ENCODE measurements around the gene IRX2. TPM values are rescaled to one million over a fixed set of nuclear protein-coding genes. Genes with fewer than 3 reads are reported as not detected.

Gene IRX2
- total and polyA plus RNA-seq, 2 donors (not counting 3 experiments of a cell fraction or from before 2014, with no cell fraction given), result not detected

- Histone ChIP-seq H3K4me3 (replicated peaks in 1 of 3; ENCODE audit: insufficient read depth in 1 of 3, low read depth in 1 of 3, low read length in 3 of 3) (no peak overlapping the region), H2AFZ (ENCODE audit: low read depth, low read length) (no peak overlapping the region), H3K27ac (ENCODE audit: insufficient read depth, low read depth, low read length) (no peak overlapping the region), H3K4me1 (ENCODE audit: control insufficient read depth, extremely low read depth, insufficient read depth, low read length) (no peaks in the 10 kb centered on the region), H3K9me1 (replicated peaks; ENCODE audit: control insufficient read depth, extremely low read depth, insufficient read depth, low read length) (no peaks in the 10 kb centered on the region), H3K9me3 (replicated peaks; ENCODE audit: control insufficient read depth, insufficient read depth, low read length) (no peaks in the 10 kb centered on the region), H3K9ac (replicated peaks; ENCODE audit: extremely low read depth, insufficient read depth, low read length) (no peak overlapping the region), H3K79me2 (ENCODE audit: control insufficient read depth, insufficient read depth, low read length) (no peaks in the 10 kb centered on the region), H3K27me3 (ENCODE audit: control insufficient read depth in 2 of 2, insufficient read depth in 2 of 2, low read length in 2 of 2) (peaks cover 32 to 51% of the 10 kb centered on the region in 2 experiments), H3K4me2 (ENCODE audit: insufficient read depth, low read length) (no peak overlapping the region), H4K20me1 (replicated peaks; ENCODE audit: control insufficient read depth, extremely low read depth, insufficient read depth, low read length) (no peaks in the 10 kb centered on the region), H3K36me3 (ENCODE audit: control insufficient read depth in 2 of 2, extremely low read depth in 1 of 2, insufficient read depth in 2 of 2, low read length in 2 of 2) (no peaks in the 10 kb centered on the region)
- BruUV-seq (replicated peaks), result no TSS peak
- CTCF ChIA-PET, result no interaction called here
- TF ChIP-seq JUN (IDR thresholded peaks at IDR 0.05; ENCODE audit: borderline replicate concordance, insufficient read depth, insufficient read length, low read depth) (no peak), MYC (IDR thresholded peaks at IDR 0.05; ENCODE audit: low read depth, low read length) (no peak), EZH2 (IDR thresholded peaks at IDR 0.05; ENCODE audit: borderline replicate concordance, low read depth, low read length, severe bottlenecking) (no peak), MAX (IDR thresholded peaks at IDR 0.05; ENCODE audit: insufficient read depth, insufficient read length) (no peak), GATA2 (IDR thresholded peaks at IDR 0.05; ENCODE audit: insufficient read depth, insufficient read length, low read depth, low read length) (no peak), FOS (IDR thresholded peaks at IDR 0.05; ENCODE audit: borderline replicate concordance, insufficient read depth, low read length) (no peak), CTCF (IDR thresholded peaks at IDR 0.05; ENCODE audit: extremely low read depth in 1 of 2, insufficient read depth in 1 of 2, low read depth in 1 of 2, low read length in 2 of 2) (no peak), POLR2A (IDR thresholded peaks at IDR 0.05; ENCODE audit: low read depth, low read length) (no peak), POLR2AphosphoS5 (IDR thresholded peaks at IDR 0.05; ENCODE audit: insufficient read depth, low read depth, low read length) (no peak)
- POLR2A ChIA-PET, result no interaction called here
- intact Hi-C loops (cut with micrococcal nuclease), result no loop called here
- DNase-seq (ENCODE audit: low read depth, low spot score) (no peak), FAIRE-seq (no peak)
- dilution Hi-C loops (cut with MboI; ENCODE audit: extremely low pct_ligation_motif_present, low sequenced_read_pairs), result no loop called here
Observed at GRCh38 chr5:2757563-2758351, 6.3 kb upstream of the IRX2 start.
